Osteoblast (primary cell): ENCODE results near the gene CNRIP1. TPM values are rescaled to one million over a fixed set of nuclear protein-coding genes. Genes with fewer than 3 reads are reported as not detected.

Source experiments
- DNase-seq: peaks from one replicate; pipeline ENCODE4 v3.0.0; 2011; ENCODE audit warnings: low spot score, mixed read lengths; ENCODE audit not compliant: insufficient read length; ENCODE audit errors: missing footprints
- H2AFZ ChIP-seq: 2 replicates; pipeline ENCODE4 v1.6.0; 2011; ENCODE audit warnings: mild to moderate bottlenecking, low read length
- H3K27ac ChIP-seq: 2 replicates; pipeline ENCODE4 v1.5.1; 2011; ENCODE audit warnings: mild to moderate bottlenecking, low read depth, low read length, moderate library complexity
- H3K27me3 ChIP-seq: 2 replicates; pipeline ENCODE4 v1.6.0; 2012; ENCODE audit warnings: mild to moderate bottlenecking, control low read depth, inconsistent platforms, low read length, moderate library complexity; ENCODE audit not compliant: insufficient read depth
- H3K36me3 ChIP-seq: 2 replicates; pipeline ENCODE4 v1.5.1; 2011; ENCODE audit warnings: mild to moderate bottlenecking, low read length, control low read depth, moderate library complexity; ENCODE audit not compliant: insufficient read depth
- H3K4me1 ChIP-seq: 2 replicates; pipeline ENCODE4 v1.5.1; 2011; ENCODE audit warnings: mild to moderate bottlenecking, low read length, control low read depth, moderate library complexity; ENCODE audit not compliant: insufficient read depth
- H3K4me2 ChIP-seq: 2 replicates; pipeline ENCODE4 v1.6.0; 2011; ENCODE audit warnings: mild to moderate bottlenecking, low read length; ENCODE audit not compliant: insufficient read depth
- H3K4me3 ChIP-seq: fragments of 200-600 bp; sonication (generic); 3 replicates; pipeline ENCODE4 v1.5.1; 2012; ENCODE audit warnings: mild to moderate bottlenecking, low read length, inconsistent platforms; ENCODE audit not compliant: insufficient read depth
- H3K79me2 ChIP-seq: 2 replicates; pipeline ENCODE4 v1.6.0; 2012; ENCODE audit warnings: mild to moderate bottlenecking, low read length, control low read depth, inconsistent platforms; ENCODE audit not compliant: insufficient read depth
- H3K9me3 ChIP-seq: 2 replicates; pipeline ENCODE4 v1.5.1; 2011; ENCODE audit warnings: low read depth, low read length, control low read depth
- H4K20me1 ChIP-seq: 2 replicates; pipeline ENCODE4 v1.6.0; 2012; ENCODE audit warnings: mild to moderate bottlenecking, low read length, control low read depth; ENCODE audit not compliant: insufficient read depth
- CTCF ChIP-seq: IDR thresholded peaks from 2 replicates; pipeline ENCODE4 v1.5.1; 2011; ENCODE audit warnings: mild to moderate bottlenecking, low read depth, low read length, moderate library complexity; ENCODE audit errors: extremely low read depth
- total RNA-seq: library from RNA; depleted of rRNA; stranded (reverse); fragments of >200 nt; gene quantifications from 2 replicates; pipeline ENCODE4 v1.2.3, GENCODE V29; 2012

CNRIP1 gene
- total RNA-seq, 1 donor = 43.4 TPM

GRCh38 chr2:68282811-68283418, 36.8 kb downstream of the CNRIP1 start:
- Histone ChIP-seq H3K9me3 (no peaks in the 10 kb centered on the region), H4K20me1 (no peaks in the 10 kb centered on the region), H3K79me2 (no peaks in the 10 kb centered on the region), H3K4me2 (no peak overlapping the region), H2AFZ (no peak overlapping the region), H3K27ac (no peak overlapping the region), H3K36me3 (no peaks in the 10 kb centered on the region), H3K4me1 (peaks cover 16% of the 10 kb centered on the region), H3K4me3 (no peak overlapping the region), H3K27me3 (no peaks in the 10 kb centered on the region)
- peak; percentile 74 for TF ChIP-seq CTCF
- DNase-seq = peak; percentile 44

- H3K4me2 ChIP-seq = no peak overlapping the region
- H3K27me3 ChIP-seq = no peaks in the 10 kb centered on the region
- H3K27ac ChIP-seq = no peak overlapping the region
- H3K4me3 ChIP-seq = no peak overlapping the region
- DNase-seq = no peak
- peaks cover 10% of the 10 kb centered on the region for H3K4me1 ChIP-seq
- no peak for TF ChIP-seq CTCF
- no peaks in the 10 kb centered on the region for H3K36me3 ChIP-seq
- no peaks in the 10 kb centered on the region for H4K20me1 ChIP-seq
- H3K9me3 ChIP-seq = no peaks in the 10 kb centered on the region
- no peak overlapping the region for H2AFZ ChIP-seq
- H3K79me2 ChIP-seq = no peaks in the 10 kb centered on the region
Observed at GRCh38 chr2:68280796-68281195, 39.0 kb downstream of the CNRIP1 start.

- Histone ChIP-seq H3K4me2 (no peak overlapping the region), H3K36me3 (no peaks in the 10 kb centered on the region), H3K4me1 (peaks cover 10% of the 10 kb centered on the region), H3K4me3 (no peak overlapping the region), H3K27ac (no peak overlapping the region), H3K27me3 (no peaks in the 10 kb centered on the region), H2AFZ (no peak overlapping the region), H3K9me3 (no peaks in the 10 kb centered on the region), H3K79me2 (no peaks in the 10 kb centered on the region), H4K20me1 (no peaks in the 10 kb centered on the region)
- DNase-seq = no peak
- TF ChIP-seq CTCF = no peak
Observed at GRCh38 chr2:68280348-68280747, 39.4 kb downstream of the CNRIP1 start.

- Histone ChIP-seq H3K27ac (no peak overlapping the region), H3K4me2 (no peak overlapping the region), H3K9me3 (no peaks in the 10 kb centered on the region), H3K4me3 (no peak overlapping the region), H3K4me1 (peaks cover 8% of the 10 kb centered on the region), H3K36me3 (no peaks in the 10 kb centered on the region), H3K27me3 (no peaks in the 10 kb centered on the region), H4K20me1 (no peaks in the 10 kb centered on the region), H2AFZ (no peak overlapping the region), H3K79me2 (no peaks in the 10 kb centered on the region)
- TF ChIP-seq CTCF = no peak
- DNase-seq = no peak
Observed at GRCh38 chr2:68279691-68280090, 40.1 kb downstream of the CNRIP1 start.
